NCI-H187 (cell line): ENCODE results near the gene HSPA14.
"Not testable (repeated sequence)": the region's sequence is repeated elsewhere in the genome, so short reads cannot be mapped to it uniquely, and the experiment has no call there.

Experiments
- DNase-seq, 2 experiments: peaks; one replicate each; lab custom pipeline; 2025; lab: John Stamatoyannopoulos, UW

The HSPA14 gene

GRCh38 chr10:14837757-14838581, at the start of gene HSPA14, which contains the start of the genes CDNF and MSANTD7:
Gene HSPA14, plus strand, starts transcription at chr10:14838306. Its CDS starts 97 bp downstream, at chr10:14838403.
Gene CDNF, minus strand, starts transcription at chr10:14838037. Its CDS starts 91 bp downstream, at chr10:14837946.
Gene MSANTD7, plus strand, starts transcription at chr10:14838306. Its CDS starts 3,979 bp downstream, at chr10:14842285.
- peak; percentile 91 to 92 for DNase-seq

- DNase-seq: no peak
These were observed 39.5 kb upstream of the HSPA14 start for GRCh38 chr10:14798636-14799035.

GRCh38 chr10:14800397-14800796, 37.7 kb upstream of the HSPA14 start:
- no peak for DNase-seq

- DNase-seq: no peak
These were observed 36.4 kb upstream of the HSPA14 start for GRCh38 chr10:14801723-14802122.

GRCh38 chr10:14803827-14804226, 34.3 kb upstream of the HSPA14 start:
- DNase-seq: no peak

- no peak for DNase-seq
These were observed 31.8 kb upstream of the HSPA14 start for GRCh38 chr10:14806318-14806717.

GRCh38 chr10:14810969-14811953, 26.8 kb upstream of the HSPA14 start:
- DNase-seq: no peak

GRCh38 chr10:14812271-14812670, 25.8 kb upstream of the HSPA14 start:
- no peak for DNase-seq

- DNase-seq: no peak
These were observed 22.4 kb upstream of the HSPA14 start for GRCh38 chr10:14815681-14816080.

- not testable (repeated sequence) for DNase-seq
These were observed 21.4 kb upstream of the HSPA14 start for GRCh38 chr10:14816717-14817116.

- no peak for DNase-seq
These were observed 17.9 kb upstream of the HSPA14 start for GRCh38 chr10:14820010-14820774.

- no peak for DNase-seq
These were observed 17.3 kb upstream of the HSPA14 start for GRCh38 chr10:14820775-14821154.

- DNase-seq: no peak
These were observed 16.3 kb upstream of the HSPA14 start for GRCh38 chr10:14821635-14822375.

- DNase-seq: no peak
These were observed 15.0 kb upstream of the HSPA14 start for GRCh38 chr10:14822879-14823755.

GRCh38 chr10:14823966-14824365, 14.1 kb upstream of the HSPA14 start:
- no peak for DNase-seq

- DNase-seq: no peak
These were observed 11.9 kb upstream of the HSPA14 start for GRCh38 chr10:14826076-14826829.

GRCh38 chr10:14833106-14833505, 5.0 kb upstream of the HSPA14 start:
- DNase-seq: no peak

GRCh38 chr10:14836208-14836607, 1.9 kb upstream of the HSPA14 start:
- no peak for DNase-seq
